ENCODE measurements around the gene TPCN2.
"Not testable (repeated sequence)": the region's sequence is repeated elsewhere in the genome, so short reads cannot be mapped to it uniquely, and the experiment has no call there.

Gene TPCN2

DNA sequence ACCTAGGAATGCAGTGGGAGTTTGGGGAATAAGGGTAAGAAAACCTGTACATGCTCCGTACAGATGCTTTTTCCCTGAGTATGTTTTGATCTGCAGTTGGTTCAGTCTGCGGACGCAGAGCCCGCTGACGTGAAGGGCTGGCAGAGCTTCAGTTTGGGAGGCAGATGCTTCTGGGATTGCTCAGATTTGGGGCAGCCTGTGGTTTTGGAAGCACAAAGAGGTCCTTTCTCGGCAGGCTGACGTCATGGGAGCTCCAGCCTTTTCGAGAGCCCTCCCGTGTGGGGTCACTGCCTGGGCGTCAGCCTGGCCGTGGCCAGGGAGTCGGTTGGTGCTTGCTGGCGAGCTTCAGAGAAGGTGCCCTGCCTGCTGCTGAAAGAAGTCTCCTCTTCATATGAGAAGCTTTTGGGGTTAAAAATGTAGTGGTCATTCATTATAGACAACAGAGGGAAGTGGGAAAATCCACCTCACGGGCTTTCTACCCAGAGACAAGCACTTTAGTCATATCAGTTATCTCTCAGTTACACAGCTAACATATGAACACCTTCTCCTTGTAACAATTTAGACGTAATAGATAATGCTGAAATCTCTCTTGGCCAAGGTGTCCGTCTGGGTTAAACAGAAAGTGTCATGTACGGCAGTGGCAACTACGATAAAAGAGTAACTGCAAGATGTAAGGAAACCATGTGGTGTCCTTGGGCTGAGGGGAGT, 26.8 kb downstream of the TPCN2 start:
- peak; percentile 82 for DNase-seq (ENCODE audit: extremely low read depth, low read depth)
- TF ChIP-seq, protein P1, sequence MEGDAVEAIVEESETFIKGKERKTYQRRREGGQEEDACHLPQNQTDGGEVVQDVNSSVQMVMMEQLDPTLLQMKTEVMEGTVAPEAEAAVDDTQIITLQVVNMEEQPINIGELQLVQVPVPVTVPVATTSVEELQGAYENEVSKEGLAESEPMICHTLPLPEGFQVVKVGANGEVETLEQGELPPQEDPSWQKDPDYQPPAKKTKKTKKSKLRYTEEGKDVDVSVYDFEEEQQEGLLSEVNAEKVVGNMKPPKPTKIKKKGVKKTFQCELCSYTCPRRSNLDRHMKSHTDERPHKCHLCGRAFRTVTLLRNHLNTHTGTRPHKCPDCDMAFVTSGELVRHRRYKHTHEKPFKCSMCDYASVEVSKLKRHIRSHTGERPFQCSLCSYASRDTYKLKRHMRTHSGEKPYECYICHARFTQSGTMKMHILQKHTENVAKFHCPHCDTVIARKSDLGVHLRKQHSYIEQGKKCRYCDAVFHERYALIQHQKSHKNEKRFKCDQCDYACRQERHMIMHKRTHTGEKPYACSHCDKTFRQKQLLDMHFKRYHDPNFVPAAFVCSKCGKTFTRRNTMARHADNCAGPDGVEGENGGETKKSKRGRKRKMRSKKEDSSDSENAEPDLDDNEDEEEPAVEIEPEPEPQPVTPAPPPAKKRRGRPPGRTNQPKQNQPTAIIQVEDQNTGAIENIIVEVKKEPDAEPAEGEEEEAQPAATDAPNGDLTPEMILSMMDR (IDR thresholded peaks at IDR 0.05; ENCODE audit: low read depth, low read length, missing control alignments) = no peak
- no peak overlapping the region for H3K4me3 ChIP-seq (replicated peaks; ENCODE audit: low read depth, low read length)

DNA sequence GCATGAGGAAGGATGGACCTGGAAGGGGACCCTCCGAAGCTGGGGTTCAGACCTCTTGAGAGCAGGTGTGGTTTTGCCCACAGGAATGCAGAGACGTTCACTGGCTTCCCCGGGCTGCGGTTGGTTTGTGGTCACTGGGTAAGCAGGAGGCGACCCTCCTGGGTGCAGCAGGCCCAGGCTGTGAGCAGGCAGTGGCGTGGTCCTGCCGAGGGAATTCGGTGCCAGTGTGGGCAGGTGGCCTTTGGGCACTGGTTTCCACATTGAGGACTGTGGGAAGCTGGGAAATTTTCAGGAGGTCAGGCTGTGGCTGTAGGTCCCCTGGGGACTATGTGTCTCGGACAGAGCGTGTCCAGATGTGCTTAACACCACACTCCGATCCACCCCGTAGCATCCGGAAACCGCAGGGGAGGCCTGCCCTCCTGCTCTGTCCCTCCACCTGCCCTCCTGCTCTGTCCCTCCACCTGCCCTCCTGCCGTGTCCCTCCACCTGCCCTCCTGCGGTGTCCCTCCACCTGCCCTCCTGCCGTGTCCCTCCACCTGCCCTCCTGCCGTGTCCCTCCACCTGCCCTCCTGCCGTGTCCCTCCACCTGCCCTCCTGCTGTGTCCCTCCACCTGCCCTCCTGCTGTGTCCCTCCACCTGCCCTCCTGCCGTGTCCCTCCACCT, 27.5 kb downstream of the TPCN2 start:
- TF ChIP-seq, protein P1 (IDR thresholded peaks at IDR 0.05; ENCODE audit: low read depth, low read length, missing control alignments) = no peak
- no peak for DNase-seq (ENCODE audit: extremely low read depth, low read depth)
- H3K4me3 ChIP-seq (replicated peaks; ENCODE audit: low read depth, low read length) = no peak overlapping the region

DNA sequence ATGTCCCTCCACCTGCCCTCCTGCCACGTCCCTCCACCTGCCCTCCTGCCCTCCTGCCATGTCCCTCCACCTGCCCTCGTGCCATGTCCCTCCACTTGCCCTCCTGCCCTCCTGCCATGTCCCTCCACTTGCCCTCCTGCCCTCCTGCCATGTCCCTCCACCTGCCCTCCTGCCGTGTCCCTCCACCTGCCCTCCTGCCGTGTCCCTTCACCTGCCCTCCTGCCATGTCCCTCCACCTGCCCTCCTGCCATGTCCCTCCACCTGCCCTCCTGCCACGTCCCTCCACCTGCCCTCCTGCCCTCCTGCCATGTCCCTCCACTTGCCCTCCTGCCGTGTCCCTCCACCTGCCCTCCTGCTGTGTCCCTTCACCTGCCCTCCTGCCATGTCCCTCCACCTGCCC, 28.2 kb downstream of the TPCN2 start:
- H3K4me3 ChIP-seq (replicated peaks; ENCODE audit: low read depth, low read length); DNase-seq (ENCODE audit: extremely low read depth, low read depth): not testable (repeated sequence)

DNA sequence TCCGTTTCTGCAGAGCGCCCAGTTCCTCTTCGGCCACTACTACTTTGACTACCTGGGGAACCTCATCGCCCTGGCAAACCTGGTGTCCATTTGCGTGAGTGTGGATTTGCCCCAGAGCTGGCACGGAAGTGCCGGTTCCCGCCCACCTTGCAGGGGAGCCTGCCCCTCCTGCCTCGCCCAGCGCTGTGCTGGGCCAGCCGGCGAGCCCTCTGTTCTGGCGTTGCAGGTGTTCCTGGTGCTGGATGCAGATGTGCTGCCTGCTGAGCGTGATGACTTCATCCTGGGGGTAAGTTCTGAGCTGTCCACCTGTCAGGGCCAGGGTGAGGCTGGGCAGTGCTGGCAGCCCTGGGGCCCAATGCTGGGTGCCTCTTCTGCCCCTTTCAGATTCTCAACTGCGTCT, 29.8 kb downstream of the TPCN2 start:
- DNase-seq (ENCODE audit: extremely low read depth, low read depth) = no peak
- TF ChIP-seq, protein P1 (IDR thresholded peaks at IDR 0.05; ENCODE audit: low read depth, low read length, missing control alignments) = no peak
- no peak overlapping the region for H3K4me3 ChIP-seq (replicated peaks; ENCODE audit: low read depth, low read length)

DNA sequence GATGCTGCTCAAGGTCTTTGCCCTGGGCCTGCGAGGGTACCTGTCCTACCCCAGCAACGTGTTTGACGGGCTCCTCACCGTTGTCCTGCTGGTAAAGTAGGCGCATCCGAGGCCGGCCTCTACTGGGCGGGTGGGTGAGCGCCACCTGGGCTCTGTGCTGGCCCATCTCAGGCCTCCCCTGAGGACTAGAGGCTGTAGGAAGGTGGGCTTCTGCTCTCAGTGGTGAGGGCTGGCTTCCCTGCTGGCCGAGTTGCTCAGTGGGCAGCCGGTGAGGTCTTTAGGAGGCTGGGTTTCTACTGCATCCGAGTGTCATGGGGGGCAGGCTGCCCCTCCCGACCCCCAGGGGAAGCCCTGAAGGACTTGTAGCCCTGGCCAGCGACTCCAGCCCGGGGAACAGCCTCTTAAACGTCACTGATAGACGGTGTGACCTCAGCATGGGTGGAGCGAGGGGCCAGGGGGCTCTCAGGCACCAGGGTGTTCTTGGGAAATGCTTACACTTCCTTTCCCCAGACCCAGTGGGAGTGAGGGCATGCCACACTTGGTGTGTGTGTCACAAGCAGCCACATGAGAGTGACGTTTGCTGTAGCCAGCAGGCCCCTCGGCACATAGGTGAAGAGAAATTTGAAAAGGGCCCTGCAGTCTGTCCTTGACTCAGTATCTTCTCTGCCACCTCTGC, 30.3 kb downstream of the TPCN2 start:
- TF ChIP-seq, protein P1 (IDR thresholded peaks at IDR 0.05; ENCODE audit: low read depth, low read length, missing control alignments) = no peak
- DNase-seq (ENCODE audit: extremely low read depth, low read depth) = no peak
- H3K4me3 ChIP-seq (replicated peaks; ENCODE audit: low read depth, low read length) = no peak overlapping the region

DNA sequence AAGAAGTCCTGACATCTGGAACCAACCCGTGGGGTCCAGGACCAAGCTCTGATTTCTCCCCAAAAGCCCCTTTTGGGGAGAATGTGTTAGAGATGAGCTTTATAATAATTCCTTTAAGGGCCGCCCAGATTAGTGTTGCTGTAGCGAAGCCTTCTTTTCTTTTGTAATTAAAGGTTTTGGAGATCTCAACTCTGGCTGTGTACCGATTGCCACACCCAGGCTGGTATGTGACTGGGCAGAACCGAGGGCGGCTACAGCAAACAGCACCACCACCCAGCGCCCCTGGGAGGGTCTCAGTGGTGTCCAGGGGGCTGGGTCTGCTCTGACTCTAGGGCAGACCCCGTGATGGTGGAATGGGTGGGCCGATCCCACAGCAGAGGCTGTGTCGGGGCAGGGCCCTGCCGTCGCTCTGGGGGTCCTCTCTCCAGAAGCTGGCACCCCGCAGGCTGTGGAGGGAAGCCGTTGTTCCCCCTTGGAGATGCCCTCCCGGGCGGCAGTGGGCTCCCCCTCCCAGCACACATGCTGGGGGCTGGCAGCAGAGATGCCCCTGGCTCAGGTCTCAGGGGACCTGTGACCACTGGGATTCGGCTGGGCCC, 31.0 kb downstream of the TPCN2 start:
- DNase-seq (ENCODE audit: extremely low read depth, low read depth) = no peak
- TF ChIP-seq, protein P1 (IDR thresholded peaks at IDR 0.05; ENCODE audit: low read depth, low read length, missing control alignments) = no peak
- no peak overlapping the region for H3K4me3 ChIP-seq (replicated peaks; ENCODE audit: low read depth, low read length)
